Stimulated activated CD4-positive, alpha-beta T cell treated with anti-CD3 and anti-CD28 coated beads, Interleukin-4, amount 100 ng/mL, for 24 hours (primary cell): ENCODE measurements around the gene C7orf25.
A peak's percentile ranks its signal among the peaks of the same experiment; 100 is the strongest.

Experiments
- DNase-seq: peaks from one replicate; pipeline ENCODE4 v3.0.0-alpha.2; 2020

C7orf25 gene

GRCh38 chr7:42911454-42912447 is at the start of gene C7orf25:
Gene C7orf25 (minus strand): TSS chr7:42912070. CDS start chr7:42910900, 1,170 bp downstream.
- DNase-seq: peak; percentile 96

GRCh38 chr7:42961170-42961569 is 49.3 kb upstream of the C7orf25 start:
- DNase-seq: no peak

GRCh38 chr7:42960762-42961161 is 48.9 kb upstream of the C7orf25 start:
- DNase-seq: no peak

- no peak for DNase-seq
Measured at GRCh38 chr7:42959549-42959948, 47.7 kb upstream of the C7orf25 start.

GRCh38 chr7:42956062-42956461 is 44.2 kb upstream of the C7orf25 start:
- DNase-seq: no peak

- DNase-seq: no peak
Measured at GRCh38 chr7:42953994-42954393, 42.1 kb upstream of the C7orf25 start.

- DNase-seq: no peak
Measured at GRCh38 chr7:42952328-42952727, 40.5 kb upstream of the C7orf25 start.

GRCh38 chr7:42950417-42950816 is 38.5 kb upstream of the C7orf25 start:
- no peak for DNase-seq

GRCh38 chr7:42947521-42947920 is 35.7 kb upstream of the C7orf25 start:
- no peak for DNase-seq

- no peak for DNase-seq
Measured at GRCh38 chr7:42946627-42946950, 34.7 kb upstream of the C7orf25 start.

- DNase-seq: no peak
Measured at GRCh38 chr7:42945821-42946626, 34.2 kb upstream of the C7orf25 start.

GRCh38 chr7:42940985-42941847 is 29.3 kb upstream of the C7orf25 start:
- peak; percentile 80 for DNase-seq

- peak; percentile 24 for DNase-seq
Measured at GRCh38 chr7:42939457-42940240, 27.8 kb upstream of the C7orf25 start.

GRCh38 chr7:42935861-42936260 is 24.0 kb upstream of the C7orf25 start:
- DNase-seq: no peak

- DNase-seq: no peak
Measured at GRCh38 chr7:42934291-42934690, 22.4 kb upstream of the C7orf25 start.

GRCh38 chr7:42932811-42933591 is 21.1 kb upstream of the C7orf25 start:
- no peak for DNase-seq

GRCh38 chr7:42931834-42932651 is 20.2 kb upstream of the C7orf25 start, which contains the start of the genes MRPL32 and PSMA2:
Gene MRPL32 (plus strand): TSS chr7:42932376. CDS start chr7:42932387, 11 bp downstream.
Gene PSMA2 (minus strand): TSS chr7:42932174. CDS start chr7:42932158, 16 bp downstream.
- peak; percentile 96 for DNase-seq

- peak; percentile 36 for DNase-seq
Measured at GRCh38 chr7:42931447-42931833, 19.6 kb upstream of the C7orf25 start.

- no peak for DNase-seq
Measured at GRCh38 chr7:42930889-42931288, 19.0 kb upstream of the C7orf25 start.

GRCh38 chr7:42929449-42929848 is 17.6 kb upstream of the C7orf25 start:
- DNase-seq: no peak
